Frontal cortex (tissue), 4 donors: ENCODE results near the gene CHST9. TPM values are rescaled to one million over a fixed set of nuclear protein-coding genes. Genes with fewer than 3 reads are reported as not detected.

Experiments
- DNase-seq, 2 donors: peaks; one replicate each; pipeline ENCODE4 v3.0.0; 2012; ENCODE audit warnings: low spot score in 2 of 2
- FAIRE-seq: peaks from 2 replicates; lab custom pipeline; 2012; peaks lifted over from hg19 to GRCh38; lab: Jason Lieb, UNC
- total RNA-seq: library from RNA; depleted of rRNA; stranded (reverse); fragments of >200 nt; gene quantifications from one replicate; pipeline ENCODE4 v1.2.3, GENCODE V29; 2014
- donor health status: control.
- donor health status: control.
- donor health status: control.

CHST9 gene
- total RNA-seq, 1 donor from 2014 or later = 2.4 TPM

GRCh38 chr18:26901020-26901419, 284.1 kb downstream of the CHST9 start:
- FAIRE-seq = no peak
- DNase-seq = no peak

DNA sequence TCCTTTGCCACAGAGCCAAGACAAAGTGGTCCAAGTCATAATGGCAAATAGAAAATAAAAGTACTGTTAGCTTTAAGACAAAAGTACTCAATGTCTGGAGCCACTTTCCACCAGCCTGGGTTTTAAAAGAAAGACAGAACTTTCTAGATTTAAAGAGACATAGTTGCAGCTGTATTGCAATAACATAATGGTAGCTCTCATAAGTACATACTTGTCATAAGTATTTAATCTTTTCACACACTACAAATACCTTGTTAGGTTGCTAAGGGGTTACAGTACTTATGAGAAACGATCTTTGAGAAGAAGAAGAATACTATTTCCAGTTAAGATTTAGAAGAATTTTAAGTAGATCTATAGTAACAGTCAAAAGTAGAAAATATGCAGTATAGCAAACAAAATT, 290.7 kb downstream of the CHST9 start:
- no peak for FAIRE-seq
- no peak for DNase-seq

- DNase-seq = no peak
- no peak for FAIRE-seq
These were observed 291.1 kb downstream of the CHST9 start for GRCh38 chr18:26893996-26894395.

DNA sequence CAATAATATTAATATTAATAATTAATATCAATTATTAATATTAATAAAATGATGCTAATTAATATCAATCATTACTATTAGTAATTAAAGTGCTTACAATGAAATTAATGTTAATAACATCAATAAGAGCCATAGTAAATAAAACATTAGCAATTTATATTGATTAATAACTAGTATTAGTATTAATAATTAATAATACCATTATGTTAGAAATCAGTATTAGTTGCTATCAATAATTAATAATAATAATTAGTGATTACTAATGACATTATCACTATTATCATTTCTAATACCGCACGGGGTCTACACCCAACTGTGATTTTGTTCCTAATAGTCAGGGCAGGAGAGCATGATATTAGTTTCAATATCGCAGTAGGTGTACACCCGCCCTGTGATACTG, 296.8 kb downstream of the CHST9 start:
- peak; percentile 76 for FAIRE-seq
- no peak for DNase-seq

DNA sequence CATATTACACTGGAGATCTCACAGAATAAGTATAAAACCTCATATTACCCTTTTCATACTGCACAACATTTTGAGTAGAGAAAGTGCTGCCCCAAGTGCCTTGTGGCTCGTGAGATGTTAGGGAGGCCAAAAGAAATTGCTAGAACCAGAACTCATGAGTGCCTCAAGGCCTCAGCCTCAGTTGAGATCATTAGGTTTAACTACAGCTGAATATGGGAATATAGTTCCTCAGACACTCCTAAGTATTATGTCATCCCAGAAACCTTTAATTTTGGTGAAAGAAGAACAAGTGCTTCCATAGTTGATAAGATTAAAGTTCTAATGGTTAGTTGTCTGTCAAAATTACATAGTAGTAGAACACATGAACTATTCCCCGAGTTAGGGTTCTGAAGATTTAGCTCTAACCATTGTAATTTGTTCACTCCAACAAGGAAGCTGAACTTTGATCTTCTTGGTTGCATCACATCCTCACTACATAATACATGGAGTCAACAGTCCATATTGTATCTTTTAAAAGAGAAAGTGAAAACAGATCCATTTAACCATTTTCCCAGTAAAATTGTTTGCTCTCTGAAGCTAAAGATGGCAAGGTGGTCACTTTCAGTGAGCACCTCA, 310.0 kb downstream of the CHST9 start:
- DNase-seq (no peak), FAIRE-seq (no peak)

DNA sequence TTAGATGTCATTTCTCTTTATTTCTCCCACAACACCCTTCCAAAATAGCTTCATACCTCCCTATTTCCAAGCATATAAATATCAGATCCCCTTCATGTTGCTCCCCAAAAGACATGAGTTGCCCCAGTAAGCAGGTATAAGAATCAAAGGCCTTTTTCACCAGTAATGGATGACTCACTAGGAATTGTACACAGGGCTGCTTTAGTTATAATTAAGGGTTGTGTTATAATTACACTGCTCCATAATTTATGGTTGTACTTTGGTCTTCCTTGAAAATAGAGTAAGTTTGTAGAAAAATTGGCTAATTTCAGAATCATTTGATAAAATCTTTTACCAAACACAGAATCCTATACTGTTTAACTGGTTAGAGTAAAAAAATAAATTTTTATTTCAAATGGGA, 310.8 kb downstream of the CHST9 start:
- no peak for FAIRE-seq
- DNase-seq = no peak

DNA sequence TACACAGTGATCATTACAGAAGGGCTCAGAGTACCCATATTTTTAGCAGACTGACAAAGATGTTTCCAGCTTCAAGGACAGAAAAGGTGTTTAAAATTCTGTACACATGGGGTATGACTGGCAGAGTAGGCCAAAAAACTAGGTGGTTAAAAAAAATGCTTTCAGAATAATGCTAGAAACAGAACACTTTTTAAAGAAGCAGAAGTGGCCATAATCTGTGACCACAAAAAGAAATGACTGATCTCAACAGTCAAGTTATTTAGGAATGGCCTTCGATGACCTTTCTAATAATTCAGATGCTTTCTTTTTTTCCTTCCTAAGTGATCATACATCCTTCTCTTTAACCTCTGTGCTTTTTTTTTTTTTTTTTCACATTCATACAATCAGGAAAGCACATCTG, 315.5 kb downstream of the CHST9 start:
- no peak for DNase-seq

DNA sequence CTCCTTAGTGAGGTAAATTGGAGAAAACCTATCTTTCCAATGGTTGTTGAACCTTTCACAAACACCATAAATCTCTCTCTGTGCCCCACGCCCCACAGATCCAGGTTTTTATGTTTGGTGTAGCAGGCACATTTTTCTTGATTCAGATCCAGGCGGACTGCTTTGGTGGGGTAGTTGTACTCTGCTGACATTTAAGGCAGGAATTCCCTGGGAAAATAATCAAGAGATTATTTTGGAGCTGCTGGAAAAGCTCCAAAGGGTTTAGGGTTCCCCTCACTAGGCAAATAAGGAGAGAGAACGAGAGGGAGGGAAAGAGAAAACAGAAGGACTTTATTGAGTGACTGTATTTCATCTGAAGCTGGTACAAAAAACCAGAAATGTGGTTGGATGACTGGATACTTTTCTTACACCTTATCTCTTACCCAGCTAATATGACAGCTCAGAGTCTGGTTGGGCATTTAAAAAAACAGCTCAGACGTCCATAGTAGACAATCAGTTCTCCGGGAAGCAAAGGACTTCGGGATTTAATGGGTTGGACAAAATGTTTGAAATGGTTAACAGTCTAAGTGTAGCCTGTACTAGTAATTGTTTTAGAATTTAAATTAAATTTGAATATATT, 316.0 kb downstream of the CHST9 start:
- FAIRE-seq = no peak
- DNase-seq = no peak

More for the DNA sequence above, 315.5 kb downstream of the CHST9 start:
- FAIRE-seq = no peak

GRCh38 chr18:26867471-26867870, 317.6 kb downstream of the CHST9 start:
- no peak for DNase-seq
- no peak for FAIRE-seq

DNA sequence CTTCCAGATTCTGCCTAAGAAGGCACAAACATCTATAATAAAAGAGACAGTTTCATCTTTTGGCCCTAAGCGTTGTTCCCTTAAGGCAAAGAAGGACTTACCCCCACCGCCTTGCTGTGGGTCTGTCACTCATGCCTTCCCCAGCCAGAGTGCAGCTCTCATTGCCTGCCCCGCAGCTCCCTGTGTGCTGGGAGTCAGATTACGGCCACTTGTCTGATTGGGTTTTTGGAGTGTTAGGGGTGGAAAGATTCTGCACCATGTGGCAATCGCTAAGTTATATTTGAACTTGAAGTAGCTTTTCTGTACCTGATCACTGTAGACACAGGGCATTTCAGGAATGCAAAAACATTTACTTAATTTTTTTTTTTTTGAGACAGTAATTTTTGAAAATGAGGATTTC, 319.6 kb downstream of the CHST9 start, which contains the start of gene AQP4:
TSS of gene AQP4 (minus strand) at position 151 of the 400 bp plus-strand sequence. CDS start at position 133, 18 bp downstream.
- no peak for DNase-seq
- FAIRE-seq = no peak

DNA sequence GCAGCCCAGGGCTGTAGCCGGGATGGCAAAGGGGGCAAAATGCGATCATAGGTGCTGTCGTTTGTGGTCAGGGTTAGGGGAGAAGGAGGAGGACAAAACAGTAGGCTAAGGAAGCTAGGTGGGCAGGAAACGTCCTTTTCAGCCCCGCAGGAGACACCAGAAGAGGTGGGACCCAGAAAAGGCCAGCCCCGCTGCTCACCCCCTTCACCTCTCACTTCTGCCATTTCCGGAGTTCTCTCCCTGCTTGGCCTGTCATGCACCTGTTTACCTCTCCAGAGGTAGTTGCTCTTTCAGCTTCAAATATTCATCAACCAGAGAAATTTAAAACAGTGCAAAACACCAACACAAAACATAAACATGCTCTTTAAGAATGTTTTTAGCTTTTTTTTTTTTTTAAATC, 320.4 kb downstream of the CHST9 start:
- DNase-seq (no peak), FAIRE-seq (no peak)

DNA sequence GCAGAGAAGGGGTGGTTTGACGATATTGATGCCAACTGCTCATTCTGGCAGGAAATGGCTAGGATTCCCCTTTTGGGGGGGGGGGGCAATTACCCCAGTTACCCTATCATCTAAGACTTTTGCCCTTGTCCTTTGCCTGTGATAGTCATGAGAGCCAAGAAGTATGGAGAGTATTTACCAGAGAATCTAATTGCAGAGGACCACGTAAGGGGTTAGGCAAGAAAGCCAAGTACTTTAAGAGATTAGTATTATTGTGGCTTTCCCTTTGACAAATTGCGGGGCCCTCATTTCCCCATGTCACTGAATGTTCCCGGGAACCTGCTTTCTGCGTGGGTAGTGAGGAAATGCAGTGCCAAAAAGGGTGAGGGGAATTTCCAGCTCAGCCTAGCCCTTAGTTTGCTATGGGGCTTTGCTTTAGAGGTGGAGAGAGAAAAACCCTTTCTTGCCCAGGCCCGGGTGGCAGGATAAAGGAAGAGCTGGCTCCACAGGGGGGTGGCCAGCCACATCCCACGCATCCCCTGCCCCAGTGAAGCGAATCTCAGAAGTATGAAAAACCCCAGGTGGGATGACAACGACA, 321.1 kb downstream of the CHST9 start:
- no peak for FAIRE-seq
- no peak for DNase-seq

GRCh38 chr18:26863122-26863879, 321.8 kb downstream of the CHST9 start:
- peak; percentile 33 to 40 for DNase-seq

DNA sequence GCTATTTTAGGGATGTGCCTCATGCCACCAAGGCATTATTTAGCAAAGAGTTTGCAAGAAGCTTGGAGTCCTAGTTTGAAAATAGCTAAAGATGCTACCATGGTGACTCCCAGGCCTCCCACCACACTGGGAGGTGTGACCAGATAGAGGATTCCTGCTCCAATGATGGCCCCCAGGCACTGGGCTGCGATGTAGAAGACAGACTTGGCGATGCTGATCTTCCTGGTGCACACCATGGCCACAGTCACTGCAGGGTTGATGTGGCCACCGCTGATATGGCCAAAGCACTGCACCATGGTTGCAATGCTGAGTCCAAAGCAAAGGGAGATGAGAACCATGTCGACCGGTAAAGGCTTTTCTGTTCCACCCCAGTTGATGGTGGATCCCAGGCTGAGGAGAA, 323.0 kb downstream of the CHST9 start:
- no peak for FAIRE-seq
- DNase-seq = no peak

More at GRCh38 chr18:26863122-26863879, 321.8 kb downstream of the CHST9 start:
- no peak for FAIRE-seq
